ENCODE measurements around the gene FAM50A.

- TF ChIP-seq POLR2A (IDR thresholded peaks at IDR 0.05), result no peak
- TF ChIP-seq, protein P1, sequence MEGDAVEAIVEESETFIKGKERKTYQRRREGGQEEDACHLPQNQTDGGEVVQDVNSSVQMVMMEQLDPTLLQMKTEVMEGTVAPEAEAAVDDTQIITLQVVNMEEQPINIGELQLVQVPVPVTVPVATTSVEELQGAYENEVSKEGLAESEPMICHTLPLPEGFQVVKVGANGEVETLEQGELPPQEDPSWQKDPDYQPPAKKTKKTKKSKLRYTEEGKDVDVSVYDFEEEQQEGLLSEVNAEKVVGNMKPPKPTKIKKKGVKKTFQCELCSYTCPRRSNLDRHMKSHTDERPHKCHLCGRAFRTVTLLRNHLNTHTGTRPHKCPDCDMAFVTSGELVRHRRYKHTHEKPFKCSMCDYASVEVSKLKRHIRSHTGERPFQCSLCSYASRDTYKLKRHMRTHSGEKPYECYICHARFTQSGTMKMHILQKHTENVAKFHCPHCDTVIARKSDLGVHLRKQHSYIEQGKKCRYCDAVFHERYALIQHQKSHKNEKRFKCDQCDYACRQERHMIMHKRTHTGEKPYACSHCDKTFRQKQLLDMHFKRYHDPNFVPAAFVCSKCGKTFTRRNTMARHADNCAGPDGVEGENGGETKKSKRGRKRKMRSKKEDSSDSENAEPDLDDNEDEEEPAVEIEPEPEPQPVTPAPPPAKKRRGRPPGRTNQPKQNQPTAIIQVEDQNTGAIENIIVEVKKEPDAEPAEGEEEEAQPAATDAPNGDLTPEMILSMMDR (IDR thresholded peaks at IDR 0.05), result no peak
Measured at GRCh38 chrX:154435171-154435733, 8.7 kb upstream of the FAM50A start.
